Measurements from ENCODE around the gene HHIPL2. TPM values are rescaled to one million over a fixed set of nuclear protein-coding genes. Genes with fewer than 3 reads are reported as not detected.
A peak's percentile ranks its signal among the peaks of the same experiment; 100 is the strongest.
"Not testable (repeated sequence)": the region's sequence is repeated elsewhere in the genome, so short reads cannot be mapped to it uniquely, and the experiment has no call there.

Gene HHIPL2
- total and polyA plus RNA-seq, 10 of the 15 experiments (the other 5 are each of a cell fraction or from before 2014, with no cell fraction given) = 0.06 to 0.29 (median 0.09) TPM; not detected in 3

- SMC1A ChIA-PET (ENCODE audit: uncharacterized antibody, unreplicated experiment) = interaction anchor here (1.2 kb wide), 1 partner anchor 158 kb away, joined by 3 read pairs; no protein-coding TSS in a partner anchor
- H3K4me2 ChIP-seq (ENCODE audit: control insufficient read depth, insufficient read depth); H3K36me3 ChIP-seq (ENCODE audit: control insufficient read depth in 2 of 2, insufficient read depth in 2 of 2, low read length in 1 of 2); intact Hi-C loops (cut with micrococcal nuclease; ENCODE audit: unreplicated experiment); BruUV-seq (replicated peaks); H3K9me3 ChIP-seq (replicated peaks; ENCODE audit: control insufficient read depth, insufficient read depth, low read length); POLR2A ChIA-PET; H3K4me3 ChIP-seq; FAIRE-seq; in situ Hi-C loops (cut with MboI); H2AFZ ChIP-seq (ENCODE audit: control insufficient read depth, low read depth, low read length); DNase-seq (ENCODE audit: low read depth, low spot score); H4K20me1 ChIP-seq (ENCODE audit: control insufficient read depth, insufficient read depth); H3K79me2 ChIP-seq (ENCODE audit: control insufficient read depth, insufficient read depth, low read length); H3K27me3 ChIP-seq (replicated peaks in 1 of 2; ENCODE audit: control insufficient read depth in 2 of 2, insufficient read depth in 2 of 2, low read length in 1 of 2); H3K9ac ChIP-seq (ENCODE audit: control insufficient read depth, insufficient read depth, low read length); H3K27ac ChIP-seq (ENCODE audit: control insufficient read depth, insufficient read depth); ATAC-seq; H3K4me1 ChIP-seq (ENCODE audit: control insufficient read depth, insufficient read depth, low read length): not testable (repeated sequence)
- CTCF ChIA-PET = interaction anchor here (0.8 to 2.8 kb wide), 2 partner anchors 156 to 158 kb away, joined by 3 to 13 read pairs; no protein-coding TSS in a partner anchor
- 63% methylated on average over 5 of the region's 5 CpGs for whole genome bisulfite sequencing (ENCODE audit: insufficient coverage, insufficient replicate concordance, low lambda C conversion rate, missing lambda C conversion rate)
- 0 out of 2 replicates have a peak, but pooled peaks have one; percentile 4 for TF ChIP-seq RAD21 (IDR thresholded peaks at IDR 0.05; ENCODE audit: insufficient read depth, low read depth, low read length)
- RAD21 ChIA-PET (ENCODE audit: unreplicated experiment) = interaction anchor here (1.9 kb wide), 1 partner anchor 158 kb away, joined by 7 read pairs; no protein-coding TSS in a partner anchor
These were observed 71.5 kb downstream of the HHIPL2 start for GRCh38 chr1:222476436-222476835.

- POLR2A ChIA-PET; H3K27me3 ChIP-seq (replicated peaks in 1 of 2; ENCODE audit: control insufficient read depth in 2 of 2, insufficient read depth in 2 of 2, low read length in 1 of 2); H2AFZ ChIP-seq (ENCODE audit: control insufficient read depth, low read depth, low read length); H3K79me2 ChIP-seq (ENCODE audit: control insufficient read depth, insufficient read depth, low read length); H3K4me1 ChIP-seq (ENCODE audit: control insufficient read depth, insufficient read depth, low read length); SMC1A ChIA-PET (ENCODE audit: uncharacterized antibody, unreplicated experiment); H3K36me3 ChIP-seq (ENCODE audit: control insufficient read depth in 2 of 2, insufficient read depth in 2 of 2, low read length in 1 of 2); intact Hi-C loops (cut with micrococcal nuclease; ENCODE audit: unreplicated experiment); CTCF ChIA-PET; H3K9me3 ChIP-seq (replicated peaks; ENCODE audit: control insufficient read depth, insufficient read depth, low read length); ATAC-seq; FAIRE-seq; H3K4me3 ChIP-seq; DNase-seq (ENCODE audit: low read depth, low spot score); H3K9ac ChIP-seq (ENCODE audit: control insufficient read depth, insufficient read depth, low read length); BruUV-seq (replicated peaks); RAD21 ChIA-PET (ENCODE audit: unreplicated experiment); in situ Hi-C loops (cut with MboI); H3K27ac ChIP-seq (ENCODE audit: control insufficient read depth, insufficient read depth); H3K4me2 ChIP-seq (ENCODE audit: control insufficient read depth, insufficient read depth); H4K20me1 ChIP-seq (ENCODE audit: control insufficient read depth, insufficient read depth): not testable (repeated sequence)
- WGBS (ENCODE audit: insufficient coverage, insufficient replicate concordance, low lambda C conversion rate, missing lambda C conversion rate) = 67% methylated on average over 6 of the region's 17 CpGs
These were observed 74.2 kb downstream of the HHIPL2 start for GRCh38 chr1:222473717-222474116.

GRCh38 chr1:222472776-222473540 lies 74.9 kb downstream of the HHIPL2 start:
- H3K79me2 ChIP-seq (ENCODE audit: control insufficient read depth, insufficient read depth, low read length); H3K9ac ChIP-seq (ENCODE audit: control insufficient read depth, insufficient read depth, low read length); H2AFZ ChIP-seq (ENCODE audit: control insufficient read depth, low read depth, low read length); H3K4me2 ChIP-seq (ENCODE audit: control insufficient read depth, insufficient read depth); H4K20me1 ChIP-seq (ENCODE audit: control insufficient read depth, insufficient read depth); in situ Hi-C loops (cut with MboI); H3K9me3 ChIP-seq (replicated peaks; ENCODE audit: control insufficient read depth, insufficient read depth, low read length); FAIRE-seq; H3K4me1 ChIP-seq (ENCODE audit: control insufficient read depth, insufficient read depth, low read length); SMC1A ChIA-PET (ENCODE audit: uncharacterized antibody, unreplicated experiment); H3K36me3 ChIP-seq (ENCODE audit: control insufficient read depth in 2 of 2, insufficient read depth in 2 of 2, low read length in 1 of 2); H3K4me3 ChIP-seq; DNase-seq (ENCODE audit: low read depth, low spot score); H3K27me3 ChIP-seq (replicated peaks in 1 of 2; ENCODE audit: control insufficient read depth in 2 of 2, insufficient read depth in 2 of 2, low read length in 1 of 2); H3K27ac ChIP-seq (ENCODE audit: control insufficient read depth, insufficient read depth); ATAC-seq; POLR2A ChIA-PET; BruUV-seq (replicated peaks); intact Hi-C loops (cut with micrococcal nuclease; ENCODE audit: unreplicated experiment); RAD21 ChIA-PET (ENCODE audit: unreplicated experiment): not testable (repeated sequence)
- CTCF ChIA-PET = interaction anchor here (0.9 kb wide), 1 partner anchor 161 kb away, joined by 4 read pairs; no protein-coding TSS in a partner anchor
- WGBS (ENCODE audit: insufficient coverage, insufficient replicate concordance, low lambda C conversion rate, missing lambda C conversion rate) = 84% methylated on average over 30 of the region's 33 CpGs

Data from GM12878 (cell line).